Measurements from ENCODE around the gene P2RY11.

Gene P2RY11, protein sequence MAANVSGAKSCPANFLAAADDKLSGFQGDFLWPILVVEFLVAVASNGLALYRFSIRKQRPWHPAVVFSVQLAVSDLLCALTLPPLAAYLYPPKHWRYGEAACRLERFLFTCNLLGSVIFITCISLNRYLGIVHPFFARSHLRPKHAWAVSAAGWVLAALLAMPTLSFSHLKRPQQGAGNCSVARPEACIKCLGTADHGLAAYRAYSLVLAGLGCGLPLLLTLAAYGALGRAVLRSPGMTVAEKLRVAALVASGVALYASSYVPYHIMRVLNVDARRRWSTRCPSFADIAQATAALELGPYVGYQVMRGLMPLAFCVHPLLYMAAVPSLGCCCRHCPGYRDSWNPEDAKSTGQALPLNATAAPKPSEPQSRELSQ

DNA sequence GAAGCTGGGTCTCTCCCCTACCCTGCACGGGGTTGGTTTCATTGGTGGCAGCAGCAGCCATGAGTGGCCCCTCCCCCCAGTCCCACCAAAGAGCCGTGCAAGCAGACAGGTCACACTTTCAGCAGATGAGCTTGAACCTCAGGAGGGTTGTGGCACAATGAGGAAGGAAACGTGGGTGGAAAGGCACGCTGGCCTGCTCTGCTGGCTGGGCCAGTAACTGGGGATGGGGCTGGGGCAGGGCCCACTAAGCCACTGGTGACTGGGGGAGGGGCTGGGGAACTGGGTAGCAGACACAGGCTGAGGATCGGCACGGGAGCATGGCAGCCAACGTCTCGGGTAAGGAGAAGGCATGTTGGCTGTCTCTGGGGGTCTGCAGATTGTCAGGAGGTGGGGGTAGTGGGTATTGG is at the start of gene P2RY11:
Gene P2RY11 (plus strand): TSS at position 289 of the 407 bp plus-strand sequence. CDS start 29 bp downstream, at position 318.
- no peak for TF ChIP-seq GATA1 (IDR thresholded peaks at IDR 0.05; ENCODE audit: low read depth, low read length)
- no peak for TF ChIP-seq POLR2A (IDR thresholded peaks at IDR 0.05; ENCODE audit: low read length)
- no peak for DNase-seq

DNA sequence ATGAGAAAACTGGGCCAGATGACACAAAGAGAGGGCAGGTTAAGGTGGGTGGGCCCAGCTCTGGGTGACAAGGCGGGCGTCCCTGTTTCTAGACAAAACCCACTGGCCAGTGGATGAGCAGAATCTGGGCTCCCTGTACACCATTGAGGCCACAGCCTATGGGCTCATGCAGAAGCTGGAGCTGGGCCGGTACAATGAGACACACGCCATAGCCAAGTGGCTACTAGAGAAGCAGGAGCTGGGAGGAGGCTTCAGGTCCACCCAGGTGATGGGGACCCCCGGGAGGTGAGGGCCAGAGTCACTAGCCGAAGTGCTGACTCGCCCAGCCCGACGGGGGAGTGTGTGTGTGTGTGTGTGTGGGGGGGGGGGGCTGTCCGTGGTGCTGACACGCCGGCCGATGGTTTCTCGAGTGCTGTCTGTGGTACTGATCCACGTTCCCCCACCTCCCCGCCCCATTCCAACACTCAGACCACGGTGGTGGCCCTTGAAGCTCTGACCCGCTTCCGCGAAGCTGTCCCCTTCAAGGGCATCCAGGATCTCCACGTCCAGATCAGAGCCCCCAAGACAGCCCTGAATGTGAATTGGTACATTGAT is 49.7 kb upstream of the P2RY11 start:
- peak in 1 of 2 experiments; percentile 28 for DNase-seq
- TF ChIP-seq POLR2A (IDR thresholded peaks at IDR 0.05; ENCODE audit: low read length) (no peak), GATA1 (IDR thresholded peaks at IDR 0.05; ENCODE audit: low read depth, low read length) (no peak)

DNA sequence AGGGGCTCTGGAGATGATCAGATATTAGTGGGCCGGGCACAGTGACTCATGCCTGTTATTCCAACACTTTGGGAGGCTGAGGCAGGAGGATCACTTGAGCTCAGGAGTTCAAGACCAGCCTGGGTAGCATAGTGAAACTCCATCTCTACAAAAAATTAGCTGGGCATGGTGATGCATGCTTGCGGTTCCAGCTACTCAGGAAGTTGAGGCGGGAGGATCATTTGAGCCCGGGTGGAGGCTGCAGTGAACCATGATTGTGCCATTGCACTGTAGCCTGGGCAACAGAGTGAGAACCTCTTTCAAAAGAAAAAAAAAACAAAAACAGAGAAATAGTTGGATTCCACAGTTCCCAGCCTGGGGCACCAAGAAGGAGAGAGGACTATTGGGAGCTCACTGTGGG is 43.3 kb upstream of the P2RY11 start:
- DNase-seq, result no peak
- TF ChIP-seq GATA1 (IDR thresholded peaks at IDR 0.05; ENCODE audit: low read depth, low read length), result no peak
- TF ChIP-seq POLR2A (IDR thresholded peaks at IDR 0.05; ENCODE audit: low read length), result no peak

- TF ChIP-seq POLR2A (IDR thresholded peaks at IDR 0.05; ENCODE audit: low read length) (no peak), GATA1 (IDR thresholded peaks at IDR 0.05; ENCODE audit: low read depth, low read length) (no peak)
These were observed 42.4 kb upstream of the P2RY11 start for GRCh38 chr19:10069046-10069445.

GRCh38 chr19:10070730-10071446 is 40.6 kb upstream of the P2RY11 start:
- TF ChIP-seq POLR2A (IDR thresholded peaks at IDR 0.05; ENCODE audit: low read length) (no peak), GATA1 (IDR thresholded peaks at IDR 0.05; ENCODE audit: low read depth, low read length) (no peak)
- no peak for DNase-seq

More at GRCh38 chr19:10069046-10069445, 42.4 kb upstream of the P2RY11 start:
- no peak for DNase-seq

- no peak for TF ChIP-seq GATA1 (IDR thresholded peaks at IDR 0.05; ENCODE audit: low read depth, low read length)
- peak; percentile 74 to 77 for DNase-seq
These were observed 37.3 kb upstream of the P2RY11 start for GRCh38 chr19:10074153-10074552.

DNA sequence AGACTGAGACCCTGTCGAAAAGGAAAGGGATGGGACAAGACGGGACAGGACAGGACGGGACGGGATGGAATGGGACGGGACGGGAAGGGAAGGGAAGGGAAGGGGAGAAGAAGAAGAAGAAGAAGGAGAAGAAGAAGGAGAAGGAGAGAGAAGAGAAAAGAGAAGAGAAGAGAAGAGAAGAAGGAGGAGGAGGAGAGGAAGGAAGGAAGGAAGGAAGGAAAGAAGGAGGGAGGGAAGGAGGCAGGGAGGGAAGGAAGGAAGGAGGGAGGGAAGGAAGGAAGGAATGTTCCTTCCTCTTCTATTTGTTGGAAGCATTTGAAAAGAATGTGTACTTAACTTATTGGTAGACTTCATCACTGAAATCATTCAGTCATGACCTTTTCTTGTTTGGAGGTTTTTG is 35.0 kb upstream of the P2RY11 start:
- DNase-seq, result no peak
- TF ChIP-seq GATA1 (IDR thresholded peaks at IDR 0.05; ENCODE audit: low read depth, low read length) (no peak), POLR2A (IDR thresholded peaks at IDR 0.05; ENCODE audit: low read length) (no peak)

GRCh38 chr19:10078329-10078728 is 33.2 kb upstream of the P2RY11 start:
- no peak for DNase-seq
- TF ChIP-seq GATA1 (IDR thresholded peaks at IDR 0.05; ENCODE audit: low read depth, low read length) (no peak), POLR2A (IDR thresholded peaks at IDR 0.05; ENCODE audit: low read length) (no peak)

DNA sequence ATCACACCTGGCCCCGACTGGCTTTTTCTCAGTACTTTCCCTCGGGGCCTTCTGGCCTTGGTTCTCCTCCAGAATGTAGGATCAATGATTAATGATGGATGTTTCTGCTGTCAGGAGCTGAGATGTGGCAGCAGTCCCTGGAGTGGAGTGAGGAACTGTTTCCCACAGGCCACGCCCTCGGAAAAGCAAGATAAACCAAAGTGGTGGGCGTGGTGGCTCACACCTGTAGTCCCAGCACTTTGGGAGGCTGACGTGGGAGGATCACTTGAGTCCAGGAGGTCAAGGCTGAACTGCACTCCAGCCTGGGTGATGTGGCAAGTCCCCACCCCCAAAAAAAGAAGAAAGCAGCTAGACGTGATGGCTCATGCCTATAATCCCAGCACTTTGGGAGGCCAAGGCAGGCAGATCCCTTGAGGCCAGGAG is 32.5 kb upstream of the P2RY11 start:
- TF ChIP-seq GATA1 (IDR thresholded peaks at IDR 0.05; ENCODE audit: low read depth, low read length) (no peak), POLR2A (IDR thresholded peaks at IDR 0.05; ENCODE audit: low read length) (no peak)

DNA sequence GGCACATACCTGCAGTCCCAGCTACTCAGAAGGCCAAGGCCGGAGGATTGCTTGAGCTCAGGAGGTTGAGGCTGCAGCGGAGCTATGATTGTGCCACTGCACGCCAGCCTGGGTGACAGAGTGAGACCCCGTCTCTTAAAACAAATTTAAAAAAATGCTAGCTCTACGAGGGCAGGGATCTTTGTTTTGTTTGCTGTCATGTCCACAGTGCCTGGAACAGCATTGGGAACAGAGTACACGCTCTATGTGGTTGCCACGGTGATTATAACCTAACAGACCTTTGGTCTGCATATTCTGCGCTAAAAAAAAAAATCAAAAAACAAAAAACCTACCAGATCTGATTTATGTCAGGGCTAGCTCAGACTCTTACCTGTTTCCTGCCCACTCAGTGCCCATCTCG is 27.6 kb upstream of the P2RY11 start:
- no peak for DNase-seq
- TF ChIP-seq POLR2A (IDR thresholded peaks at IDR 0.05; ENCODE audit: low read length), result no peak
- TF ChIP-seq GATA1 (IDR thresholded peaks at IDR 0.05; ENCODE audit: low read depth, low read length), result no peak

More for the DNA sequence above, 32.5 kb upstream of the P2RY11 start:
- no peak for DNase-seq

DNA sequence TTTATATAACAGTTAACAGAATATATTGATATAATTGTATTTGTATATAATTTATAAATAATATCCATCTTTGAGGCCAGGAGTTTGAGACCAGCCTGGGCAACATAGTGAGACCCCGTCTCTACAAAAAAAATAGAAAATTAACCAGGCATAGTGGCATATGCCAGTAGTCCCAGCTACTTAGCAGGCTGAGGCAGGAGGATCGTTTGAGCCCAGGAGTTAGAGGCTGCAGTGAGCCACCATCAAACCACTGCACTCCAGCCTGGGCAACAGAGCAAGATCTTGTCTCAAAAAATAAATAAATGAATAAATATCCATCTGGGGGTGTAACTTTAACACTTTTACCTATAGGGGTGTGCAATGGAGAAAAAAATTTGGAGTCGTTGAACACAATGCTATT is 26.7 kb upstream of the P2RY11 start:
- DNase-seq, result no peak
- TF ChIP-seq GATA1 (IDR thresholded peaks at IDR 0.05; ENCODE audit: low read depth, low read length), result no peak
- TF ChIP-seq POLR2A (IDR thresholded peaks at IDR 0.05; ENCODE audit: low read length), result no peak

GRCh38 chr19:10085641-10086590 is 25.6 kb upstream of the P2RY11 start, which contains the start of gene SHFL:
SHFL (plus strand) TSS chr19:10086317; CDS start chr19:10086428, 111 bp downstream.
- TF ChIP-seq POLR2A (IDR thresholded peaks at IDR 0.05; ENCODE audit: low read length) (peak; percentile 54), GATA1 (IDR thresholded peaks at IDR 0.05; ENCODE audit: low read depth, low read length) (no peak)
- peak; percentile 88 to 92 for DNase-seq

DNA sequence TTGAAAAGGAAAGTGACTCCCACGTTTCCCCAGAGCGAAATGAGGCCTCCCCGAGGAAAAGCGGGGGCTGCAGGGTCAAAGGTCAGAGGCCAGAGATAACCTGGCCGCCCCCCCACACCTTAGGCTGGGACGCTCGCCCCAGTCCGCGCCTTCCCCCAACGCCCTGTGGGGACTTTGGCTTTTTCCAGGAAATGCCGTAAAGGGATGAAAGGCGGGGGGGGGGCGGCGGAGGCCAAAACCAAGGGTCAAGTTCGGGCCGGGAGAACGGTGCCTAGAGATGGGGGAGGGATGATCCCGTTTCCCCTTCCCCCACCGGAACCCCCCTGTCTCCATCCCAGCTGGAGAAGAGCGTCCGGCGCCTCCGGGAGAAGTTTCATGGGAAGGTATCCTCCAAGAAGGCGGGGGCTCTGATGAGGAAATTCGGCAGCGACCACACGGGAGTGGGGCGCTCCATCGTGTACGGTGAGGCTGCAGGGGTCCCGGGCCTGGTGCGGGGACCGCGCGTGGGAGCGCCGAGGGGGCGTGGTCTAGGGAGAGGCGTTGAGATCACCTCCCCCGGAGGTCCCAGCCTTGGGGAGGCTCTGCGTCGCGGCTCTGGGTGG is 24.8 kb upstream of the P2RY11 start:
- TF ChIP-seq GATA1 (IDR thresholded peaks at IDR 0.05; ENCODE audit: low read depth, low read length) (no peak), POLR2A (IDR thresholded peaks at IDR 0.05; ENCODE audit: low read length) (no peak)
- DNase-seq, result peak; percentile 32

Measured in erythroblast (primary cell).